CD1c-positive myeloid dendritic cell (primary cell): Measurements from ENCODE around the gene WDR49.

ENCODE experiments used
- DNase-seq: peaks from one replicate; pipeline ENCODE4 v3.0.0-alpha.2; 2016; ENCODE audit errors: extremely low spot score

WDR49 gene

DNA sequence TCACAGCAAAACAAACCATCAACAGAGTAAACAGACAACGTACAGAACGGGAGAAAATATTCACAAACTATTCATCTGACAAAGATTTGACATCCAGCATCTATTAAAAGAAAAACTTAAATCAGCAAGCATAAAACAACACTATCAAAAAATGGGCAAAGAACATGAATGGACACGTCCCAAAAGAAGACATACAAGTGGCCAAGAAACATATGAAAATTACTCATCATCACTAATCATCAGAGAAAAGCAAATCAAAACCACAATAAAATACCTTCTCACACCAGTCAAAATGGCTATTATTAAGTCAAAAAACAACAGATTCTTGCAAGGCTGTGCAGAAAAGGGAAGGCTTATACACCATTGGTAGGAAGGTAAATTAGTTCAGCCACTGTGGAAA is 166.2 kb downstream of the WDR49 start:
- DNase-seq: no peak

GRCh38 chr3:167484551-167484950 is 169.2 kb downstream of the WDR49 start:
- no peak for DNase-seq

DNA sequence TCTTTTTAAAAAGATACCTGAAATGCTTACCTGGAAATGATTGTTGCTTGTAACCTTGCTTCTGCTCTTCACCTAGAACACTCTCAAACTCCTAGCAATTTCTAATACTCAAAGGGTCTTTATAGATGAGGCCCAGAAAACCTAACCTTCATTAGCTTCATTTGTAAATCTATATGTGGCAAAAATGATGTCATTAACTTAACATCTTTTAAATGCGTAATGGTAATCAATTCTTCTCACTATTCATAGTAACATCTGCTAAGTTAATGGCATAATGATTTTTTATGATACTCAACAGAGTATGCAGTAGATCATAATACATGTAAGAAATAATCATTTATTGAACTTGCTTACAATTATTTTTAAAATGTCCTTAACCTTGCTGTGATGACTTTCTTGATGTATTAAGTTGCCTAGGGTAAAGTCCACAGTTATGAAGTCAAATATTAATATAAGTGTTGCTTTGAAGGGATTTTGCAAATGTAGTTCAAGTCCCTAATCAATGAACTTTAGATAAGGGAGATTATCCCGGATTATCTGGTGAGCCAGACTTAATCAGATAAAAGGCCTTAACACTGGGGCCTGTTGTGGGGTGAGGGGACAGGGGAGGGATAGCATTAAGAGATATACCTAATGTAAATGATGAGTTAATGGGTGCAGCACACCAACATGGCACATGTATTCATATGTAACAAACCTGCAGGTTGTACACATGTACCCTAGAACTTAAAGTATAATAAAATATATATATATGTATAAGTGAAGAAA is 169.8 kb downstream of the WDR49 start:
- DNase-seq: no peak

GRCh38 chr3:167481164-167481563 is 172.6 kb downstream of the WDR49 start:
- DNase-seq: peak; percentile 20

DNA sequence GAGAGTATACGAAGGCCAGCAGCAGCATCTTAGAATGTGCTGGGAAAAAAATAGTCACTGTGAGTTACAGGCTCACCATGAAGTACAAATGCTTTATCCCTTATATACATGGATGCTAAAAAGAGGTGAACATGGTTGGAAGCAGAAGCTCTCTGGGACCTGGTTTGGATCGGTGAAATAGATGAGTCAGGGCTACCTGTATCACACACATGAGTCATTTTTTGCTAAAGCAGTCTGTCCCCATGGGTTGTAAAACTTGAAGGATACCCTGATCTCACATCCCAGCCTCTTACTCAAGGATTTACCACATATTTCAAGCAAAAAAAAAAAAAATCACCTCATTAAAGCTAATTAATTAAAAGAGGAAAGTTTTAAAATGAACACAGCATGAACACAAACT is 173.0 kb downstream of the WDR49 start:
- DNase-seq: no peak

GRCh38 chr3:167473863-167474262 is 179.9 kb downstream of the WDR49 start, which contains the start of gene SERPINI2:
TSS of gene SERPINI2 (minus strand) at chr3:167474042. CDS start at chr3:167471834, 2,208 bp downstream.
- no peak for DNase-seq

- no peak for DNase-seq
Measured at GRCh38 chr3:167469381-167469780, 184.4 kb downstream of the WDR49 start.

DNA sequence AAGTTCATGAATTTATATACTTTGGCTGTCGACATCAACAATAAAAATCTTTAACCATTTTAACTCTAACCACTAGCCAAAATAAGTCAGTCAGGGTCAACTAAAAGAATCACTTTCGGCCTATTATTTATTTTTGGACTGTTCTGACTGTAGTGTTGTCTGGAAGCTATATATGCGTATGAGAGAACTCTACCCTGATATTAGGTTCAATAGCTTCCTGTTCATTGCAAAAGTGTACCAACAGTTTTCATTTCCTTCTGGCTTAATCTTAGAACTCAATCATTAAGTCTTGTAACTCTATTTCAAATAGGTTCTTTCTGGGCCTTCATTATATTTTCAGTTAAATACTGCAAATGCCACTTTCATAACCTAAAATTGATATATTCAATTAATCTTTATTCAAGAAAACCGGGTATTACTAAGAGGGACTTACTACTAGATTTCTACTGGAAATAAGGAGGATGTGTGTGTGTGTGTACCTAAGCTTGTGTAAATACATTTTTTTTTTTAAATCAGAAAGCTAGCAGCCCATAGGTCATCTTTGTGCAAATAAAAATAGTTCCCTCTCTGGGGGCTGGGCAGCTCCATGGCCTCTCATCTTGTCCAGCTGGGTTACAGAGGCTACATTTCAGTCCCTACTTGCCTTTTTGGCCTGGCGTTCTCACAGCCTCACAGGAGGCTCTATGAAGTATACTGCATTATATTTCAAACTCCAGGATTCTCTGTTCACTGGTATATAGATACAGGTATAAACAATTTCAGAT is 185.7 kb downstream of the WDR49 start:
- DNase-seq: no peak

- DNase-seq: no peak
Measured at GRCh38 chr3:167466966-167467365, 186.8 kb downstream of the WDR49 start.

DNA sequence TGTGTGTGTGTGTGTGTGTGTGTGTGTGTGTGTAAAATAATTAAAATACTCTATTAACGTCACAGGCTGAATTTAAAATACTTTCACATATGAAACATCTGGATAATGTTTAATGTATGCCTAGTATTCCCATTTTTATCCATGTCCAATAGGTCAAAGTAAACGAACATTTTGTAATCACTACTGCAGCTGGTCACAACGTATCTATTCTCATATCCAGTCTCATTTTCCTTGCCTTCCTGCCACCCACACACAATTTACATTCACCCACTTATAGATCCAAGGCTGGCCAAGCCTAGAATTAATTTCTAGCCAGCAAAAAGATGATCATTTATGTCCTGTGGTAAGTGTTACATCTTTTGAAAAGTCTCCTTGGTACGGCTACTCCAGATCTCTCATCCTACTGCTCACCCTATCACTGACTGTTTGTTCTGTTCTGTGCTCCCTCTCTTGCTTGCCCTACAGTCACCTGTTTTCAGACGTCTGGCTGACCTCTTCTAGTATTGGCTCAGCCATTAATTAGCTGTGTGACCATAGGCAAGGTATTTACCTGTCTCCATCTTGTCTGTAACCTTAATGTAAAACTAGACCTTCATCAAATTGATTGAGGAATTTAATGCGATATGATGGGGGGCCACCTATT is 197.5 kb downstream of the WDR49 start:
- DNase-seq: no peak

DNA sequence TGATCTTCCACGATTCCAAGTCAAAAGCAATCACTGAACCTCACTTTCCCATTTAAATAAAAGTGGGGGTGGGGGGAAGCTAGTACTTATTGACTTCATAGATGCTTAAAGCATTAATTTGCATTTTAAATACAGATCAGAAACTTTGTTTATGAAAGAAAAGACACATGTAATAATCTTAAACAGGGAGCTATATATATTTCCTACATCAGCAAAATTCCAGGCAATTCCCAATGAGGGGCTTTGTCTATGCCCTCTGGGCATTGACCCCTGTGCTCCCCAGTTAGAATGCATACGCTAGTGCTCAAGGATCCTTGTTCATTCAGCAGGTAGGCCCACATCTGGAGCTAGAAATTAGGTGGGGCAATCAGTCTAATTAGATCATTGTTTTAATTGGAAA is 199.9 kb downstream of the WDR49 start:
- DNase-seq: no peak

DNA sequence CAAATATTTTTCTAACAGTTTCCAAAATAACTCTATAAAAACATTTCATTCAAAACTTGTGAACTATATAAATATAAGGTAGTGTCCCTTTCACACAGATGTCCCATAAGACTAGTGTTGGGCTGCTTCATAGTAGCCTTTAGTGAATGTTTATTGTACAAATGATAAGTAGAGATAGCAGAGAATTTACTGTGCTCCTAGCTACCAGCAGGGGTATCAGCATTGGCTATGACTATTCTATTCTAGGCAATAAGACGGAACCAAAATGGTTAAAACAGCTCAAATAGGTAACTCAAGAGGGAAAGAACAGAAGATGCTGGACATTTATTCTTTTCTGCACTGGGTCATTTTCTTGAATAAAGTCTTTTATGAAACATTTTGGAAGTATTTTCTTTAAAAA is 202.5 kb downstream of the WDR49 start:
- DNase-seq: no peak

DNA sequence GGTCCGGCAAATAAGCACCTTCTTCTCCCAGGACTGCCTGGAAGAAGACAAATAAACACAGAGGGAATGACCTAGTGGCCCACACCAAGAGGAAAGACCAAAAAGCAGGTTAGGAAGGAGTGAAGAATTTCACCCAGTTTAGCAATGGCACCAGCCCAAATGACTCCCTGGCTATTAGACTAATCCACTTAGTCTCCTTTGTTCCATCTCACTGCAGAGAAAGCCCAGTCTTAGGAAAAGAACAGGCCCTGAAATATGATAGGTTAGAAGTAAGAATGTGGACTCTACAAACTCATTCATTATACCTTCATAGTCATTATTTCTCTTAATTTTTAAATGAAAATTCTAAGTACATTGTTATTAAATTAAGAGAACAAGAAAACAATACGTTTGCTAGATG is 203.1 kb downstream of the WDR49 start:
- DNase-seq: no peak

GRCh38 chr3:167450195-167450594 is 203.5 kb downstream of the WDR49 start:
- peak; percentile 15 for DNase-seq

DNA sequence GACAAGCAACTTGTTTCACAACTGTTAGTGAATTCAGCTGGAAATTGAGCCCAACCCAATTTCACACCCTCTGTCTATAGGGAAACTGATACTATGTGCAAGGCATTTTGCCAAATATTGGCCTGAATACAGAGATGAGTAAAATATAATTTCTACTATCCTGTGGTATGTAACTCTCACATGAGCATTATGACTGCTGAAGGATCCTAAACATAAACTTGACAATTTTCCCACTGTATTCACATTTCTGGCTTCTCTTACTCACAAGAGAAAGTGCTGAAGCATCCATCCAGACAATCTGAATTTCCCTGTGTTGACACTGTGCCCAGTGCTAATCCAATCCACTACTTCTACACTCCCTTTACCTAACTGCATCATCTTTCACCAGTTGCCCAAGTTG is 208.3 kb downstream of the WDR49 start:
- no peak for DNase-seq

GRCh38 chr3:167441256-167441655 is 212.5 kb downstream of the WDR49 start:
- DNase-seq: peak; percentile 11

GRCh38 chr3:167437428-167438139 is 216.2 kb downstream of the WDR49 start:
- no peak for DNase-seq
